HEK293T (cell line): ENCODE data around the gene CNPPD1.

Experiments used
- CTBP1 ChIP-seq: fragments of 450-650 bp; IDR thresholded peaks from 2 replicates; pipeline ENCODE4 v1.6.1; 2016; ENCODE audit warnings: borderline replicate concordance
- ELF4 ChIP-seq: fragments of 450-650 bp; IDR thresholded peaks from 2 replicates; pipeline ENCODE4 v1.6.1; 2017; ENCODE audit warnings: antibody characterized with exemption
- FOXK2 ChIP-seq: fragments of 450-650 bp; IDR thresholded peaks from 2 replicates; pipeline ENCODE4 v1.6.1; 2016; ENCODE audit warnings: mild to moderate bottlenecking
- FOXM1 ChIP-seq: fragments of 450-650 bp; IDR thresholded peaks from 2 replicates; pipeline ENCODE4 v1.6.1; 2017; ENCODE audit warnings: mild to moderate bottlenecking, borderline replicate concordance
- HDGF ChIP-seq: fragments of 450-650 bp; IDR thresholded peaks from 2 replicates; pipeline ENCODE4 v1.6.1; 2017; ENCODE audit warnings: antibody characterized with exemption, borderline replicate concordance
- L3MBTL2 ChIP-seq: fragments of 450-650 bp; conservative IDR thresholded peaks from 2 replicates; pipeline ENCODE4 v1.6.1; 2016; ENCODE audit warnings: mild to moderate bottlenecking
- LEF1 ChIP-seq: fragments of 450-650 bp; IDR thresholded peaks from 2 replicates; pipeline ENCODE4 v1.6.1; 2017; ENCODE audit warnings: mild to moderate bottlenecking, borderline replicate concordance
- SP1 ChIP-seq: fragments of 450-650 bp; IDR thresholded peaks from 2 replicates; pipeline ENCODE4 v1.6.1; 2017
- SUZ12 ChIP-seq: fragments of 450-650 bp; IDR thresholded peaks from 2 replicates; pipeline ENCODE4 v1.6.1; 2016; ENCODE audit warnings: mild to moderate bottlenecking
- TARDBP ChIP-seq: fragments of 450-650 bp; IDR thresholded peaks from 2 replicates; pipeline ENCODE4 v1.6.1; 2016
- ZNF384 ChIP-seq: fragments of 450-650 bp; IDR thresholded peaks from 2 replicates; pipeline ENCODE4 v1.6.1; 2016

- TF ChIP-seq ELF4: no peak
- no peak for TF ChIP-seq L3MBTL2
- TF ChIP-seq FOXM1: no peak
- no peak for TF ChIP-seq SP1
- no peak for TF ChIP-seq CTBP1
- no peak for TF ChIP-seq SUZ12
- TF ChIP-seq TARDBP: no peak
- TF ChIP-seq HDGF: no peak
- no peak for TF ChIP-seq LEF1
- TF ChIP-seq ZNF384: no peak
- no peak for TF ChIP-seq FOXK2
These were observed 2.6 kb downstream of the CNPPD1 start for GRCh38 chr2:219174146-219174545.
